Lower leg skin (tissue), 3 donors: Measurements from ENCODE around the gene TRUB2.

ENCODE experiments used
- CTCF ChIP-seq, 3 donors: fragments of 450-650 bp; IDR thresholded peaks; one replicate each; pipeline ENCODE4 v1.5.1; 2016; ENCODE audit warnings: antibody characterized with exemption in 3 of 3, mild to moderate bottlenecking in 3 of 3, moderate library complexity in 2 of 3
- POLR2A ChIP-seq, 2 donors: fragments of 450-650 bp; IDR thresholded peaks; one replicate each; pipeline ENCODE4 v1.6.1; 2016 to 2017; ENCODE audit warnings: antibody characterized with exemption in 2 of 2, mild to moderate bottlenecking in 1 of 2, moderate library complexity in 1 of 2

- TF ChIP-seq POLR2A (IDR thresholded peaks at IDR 0.05) (no peak), CTCF (IDR thresholded peaks at IDR 0.05) (no peak)
These were observed 64.3 kb downstream of the TRUB2 start for GRCh38 chr9:128257907-128258306.
